ENCODE results near the gene FOXG1. TPM values are rescaled to one million over a fixed set of nuclear protein-coding genes. Genes with fewer than 3 reads are reported as not detected.

FOXG1 gene
- total and polyA plus RNA-seq, 9 of the 15 experiments (the other 6 are each of a cell fraction or from before 2014, with no cell fraction given): 0.56 to 3.7 (median 0.85) TPM

- ChIA-PET CTCF (ENCODE audit: low intra/inter-chr PET ratio) (interaction anchor here (0.6 kb wide), 1 partner anchor 763 kb away, joined by 6 read pairs; no protein-coding TSS in a partner anchor), POLR2A (interaction anchor here (0.5 to 1.0 kb wide), 6 partner anchors 9 to 1304 kb away, joined by 3 to 4 read pairs (median 3); no protein-coding TSS in a partner anchor)
- no peak for FAIRE-seq
- Histone ChIP-seq H3K9ac (ENCODE audit: insufficient read depth in 1 of 2, low read depth in 2 of 2, low read length in 2 of 2) (no peak overlapping the region), H2AFZ (ENCODE audit: low read depth, low read length) (no peak overlapping the region), H3K9me3 (replicated peaks; ENCODE audit: control insufficient read depth, insufficient read depth, low read depth, low read length) (no peaks in the 10 kb centered on the region), H4K20me1 (replicated peaks; ENCODE audit: control insufficient read depth, insufficient read depth, low read length) (no peaks in the 10 kb centered on the region), H3K4me2 (ENCODE audit: insufficient read depth, low read length) (peak overlapping the region; percentile 25; the same call in 1 of the 2 replicates), H3K4me1 (replicated peaks in 1 of 2; ENCODE audit: control insufficient read depth in 2 of 2, insufficient read depth in 2 of 2, low read length in 2 of 2) (peaks cover 0 to 8% of the 10 kb centered on the region in 2 experiments; a peak in 2 of 5 replicates), H3K36me3 (ENCODE audit: control insufficient read depth, insufficient read depth, low read length) (no peaks in the 10 kb centered on the region), H3K9me1 (ENCODE audit: control insufficient read depth, insufficient read depth, low read length) (no peaks in the 10 kb centered on the region), H3K27me3 (ENCODE audit: control insufficient read depth in 2 of 2, insufficient read depth in 2 of 2, low read length in 2 of 2) (peaks cover 3 to 17% of the 10 kb centered on the region in 2 experiments; a peak in 3 of 5 replicates), H3K27ac (ENCODE audit: extremely low read depth, low read depth, low read length) (no peak overlapping the region), H3K79me2 (ENCODE audit: control insufficient read depth, insufficient read depth, low read length) (peaks cover 22% of the 10 kb centered on the region), H3K4me3 (no peak overlapping the region)
- 29% methylated on average over 25 of the region's 47 CpGs for WGBS (ENCODE audit: insufficient coverage, low coverage, missing lambda C conversion rate)
- intact Hi-C loops (cut with micrococcal nuclease) (no loop called here), in situ Hi-C loops (cut with MboI) (loop anchor here (25.0 kb wide), 2 partner anchors 438 to 1438 kb away; no protein-coding TSS in a partner anchor)
- ATAC-seq: peak; percentile 87
- DNase-seq (ENCODE audit: extremely low read depth in 1 of 4, low spot score in 3 of 4): peak in 2 of 4 experiments; percentile 36 to 43
- BruUV-seq (replicated peaks): no TSS peak
- TF ChIP-seq ZNF79 (CRISPR knock-in tag; IDR thresholded peaks at IDR 0.05; ENCODE audit: low read depth): no peak
- TF ChIP-seq NRF1 (conservative IDR thresholded peaks at IDR 0.05 in 1 of 2, IDR thresholded peaks at IDR 0.05 in 1 of 2): peak in 1 of 2 experiments; percentile 23; a peak in 1 of 4 replicates
- no peak for TF ChIP-seq RREB1 (CRISPR knock-in tag; IDR thresholded peaks at IDR 0.05)
- TF ChIP-seq REST (IDR thresholded peaks at IDR 0.05; ENCODE audit: borderline replicate concordance): peak; percentile 16; the same call in 1 of the 2 replicates
- no peak for TF ChIP-seq REST (CRISPR knock-in tag; IDR thresholded peaks at IDR 0.05; ENCODE audit: low read depth)
These were observed 7.5 kb downstream of the FOXG1 start for GRCh38 chr14:28773861-28774691.
